ACC112 (cell line): Measurements from ENCODE around the gene KLHDC3.
"Not testable (repeated sequence)": the region's sequence is repeated elsewhere in the genome, so short reads cannot be mapped to it uniquely, and the experiment has no call there.

Experiments
- H2AFZ ChIP-seq: fragments of 200-600 bp; sonication (generic); one replicate; pipeline ENCODE4 v1.6.0; 2017; ENCODE audit warnings: antibody characterized with exemption, low read length; ENCODE audit not compliant: unreplicated experiment
- H3K27ac ChIP-seq: fragments of 200-600 bp; sonication (generic); 2 replicates; pipeline ENCODE4 v1.5.1; 2014; ENCODE audit warnings: low read depth, mild to moderate bottlenecking, antibody characterized with exemption, low read length, moderate library complexity
- H3K27me3 ChIP-seq: fragments of 200-600 bp; sonication (generic); 2 replicates; pipeline ENCODE4 v1.6.1; 2014; ENCODE audit warnings: mild to moderate bottlenecking, antibody characterized with exemption, low read length, moderate library complexity, mixed read lengths; ENCODE audit not compliant: insufficient read depth
- H3K36me3 ChIP-seq: fragments of 200-600 bp; sonication (generic); 2 replicates; pipeline ENCODE4 v1.6.1; 2016; ENCODE audit warnings: mild to moderate bottlenecking, antibody characterized with exemption, low read length, moderate library complexity, mixed read lengths; ENCODE audit not compliant: insufficient read depth
- H3K4me1 ChIP-seq: fragments of 200-600 bp; sonication (generic); one replicate; pipeline ENCODE4 v1.6.1; 2016; ENCODE audit warnings: low read length, mixed read lengths; ENCODE audit not compliant: insufficient read depth, unreplicated experiment, control insufficient read depth
- H3K4me3 ChIP-seq: fragments of 200-600 bp; sonication (generic); 2 replicates; pipeline ENCODE4 v1.5.1; 2014; ENCODE audit warnings: mild to moderate bottlenecking, low read depth, low read length
- H3K79me2 ChIP-seq: fragments of 200-600 bp; sonication (generic); one replicate; pipeline ENCODE4 v1.6.0; 2016; ENCODE audit warnings: low read length; ENCODE audit not compliant: control insufficient read depth, unreplicated experiment, insufficient read depth

Gene KLHDC3

GRCh38 chr6:43040542-43041257, 26.7 kb downstream of the KLHDC3 start:
- no peak overlapping the region for H3K27ac ChIP-seq
- no peaks in the 10 kb centered on the region for H3K36me3 ChIP-seq
- no peaks in the 10 kb centered on the region for H3K79me2 ChIP-seq
- H3K4me1 ChIP-seq: no peaks in the 10 kb centered on the region
- no peak overlapping the region for H2AFZ ChIP-seq
- H3K4me3 ChIP-seq: no peak overlapping the region
- no peaks in the 10 kb centered on the region for H3K27me3 ChIP-seq

- H3K4me3 ChIP-seq, H2AFZ ChIP-seq, H3K36me3 ChIP-seq, H3K79me2 ChIP-seq, H3K4me1 ChIP-seq, H3K27ac ChIP-seq, H3K27me3 ChIP-seq: not testable (repeated sequence)
These were observed 27.4 kb downstream of the KLHDC3 start for GRCh38 chr6:43041475-43041874.

DNA sequence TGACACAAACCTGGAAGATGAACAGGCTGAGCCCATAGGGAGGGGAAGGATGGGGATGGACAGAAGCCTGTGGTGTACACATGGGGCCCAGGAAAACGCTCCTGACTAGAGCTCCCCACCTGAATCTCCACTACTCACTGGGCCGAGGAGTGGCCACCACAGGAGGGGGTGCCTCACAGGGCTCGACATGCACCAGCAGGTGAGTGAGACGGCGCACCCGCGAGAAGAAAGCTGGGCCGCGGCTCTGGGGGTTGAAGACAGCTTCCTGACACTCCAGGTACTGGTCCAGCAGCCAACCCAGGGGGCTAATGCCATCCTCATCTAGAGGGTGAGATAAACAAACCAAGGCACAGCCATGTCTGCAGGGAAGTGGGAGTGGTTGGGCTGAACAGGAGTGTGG, 29.3 kb downstream of the KLHDC3 start:
- Histone ChIP-seq H3K4me1 (no peaks in the 10 kb centered on the region), H3K79me2 (no peaks in the 10 kb centered on the region), H3K27ac (no peak overlapping the region), H3K27me3 (no peaks in the 10 kb centered on the region), H3K4me3 (no peak overlapping the region), H2AFZ (no peak overlapping the region), H3K36me3 (peaks cover 9% of the 10 kb centered on the region; the same call in 1 of the 2 replicates)

GRCh38 chr6:43045371-43045930, 31.4 kb downstream of the KLHDC3 start:
- H2AFZ ChIP-seq: no peak overlapping the region
- H3K36me3 ChIP-seq: peaks cover 15% of the 10 kb centered on the region; the same call in 1 of the 2 replicates
- H3K79me2 ChIP-seq: peaks cover 3% of the 10 kb centered on the region
- H3K4me3 ChIP-seq: no peak overlapping the region
- H3K27ac ChIP-seq: no peak overlapping the region
- no peaks in the 10 kb centered on the region for H3K27me3 ChIP-seq
- H3K4me1 ChIP-seq: no peaks in the 10 kb centered on the region

GRCh38 chr6:43047998-43048397, 33.9 kb downstream of the KLHDC3 start:
- Histone ChIP-seq H3K4me3 (no peak overlapping the region), H3K4me1 (peaks cover 21% of the 10 kb centered on the region), H3K27me3 (no peaks in the 10 kb centered on the region), H3K36me3 (peaks cover 15% of the 10 kb centered on the region; the same call in 1 of the 2 replicates), H3K27ac (no peak overlapping the region), H3K79me2 (peaks cover 23% of the 10 kb centered on the region), H2AFZ (no peak overlapping the region)

GRCh38 chr6:43050981-43051380, 36.9 kb downstream of the KLHDC3 start:
- Histone ChIP-seq H3K27ac (no peak overlapping the region), H3K36me3 (peaks cover 15% of the 10 kb centered on the region; the same call in 1 of the 2 replicates), H2AFZ (no peak overlapping the region), H3K27me3 (no peaks in the 10 kb centered on the region), H3K79me2 (peaks cover 28% of the 10 kb centered on the region), H3K4me1 (peaks cover 26% of the 10 kb centered on the region), H3K4me3 (no peak overlapping the region; the same call in 1 of the 2 replicates)

DNA sequence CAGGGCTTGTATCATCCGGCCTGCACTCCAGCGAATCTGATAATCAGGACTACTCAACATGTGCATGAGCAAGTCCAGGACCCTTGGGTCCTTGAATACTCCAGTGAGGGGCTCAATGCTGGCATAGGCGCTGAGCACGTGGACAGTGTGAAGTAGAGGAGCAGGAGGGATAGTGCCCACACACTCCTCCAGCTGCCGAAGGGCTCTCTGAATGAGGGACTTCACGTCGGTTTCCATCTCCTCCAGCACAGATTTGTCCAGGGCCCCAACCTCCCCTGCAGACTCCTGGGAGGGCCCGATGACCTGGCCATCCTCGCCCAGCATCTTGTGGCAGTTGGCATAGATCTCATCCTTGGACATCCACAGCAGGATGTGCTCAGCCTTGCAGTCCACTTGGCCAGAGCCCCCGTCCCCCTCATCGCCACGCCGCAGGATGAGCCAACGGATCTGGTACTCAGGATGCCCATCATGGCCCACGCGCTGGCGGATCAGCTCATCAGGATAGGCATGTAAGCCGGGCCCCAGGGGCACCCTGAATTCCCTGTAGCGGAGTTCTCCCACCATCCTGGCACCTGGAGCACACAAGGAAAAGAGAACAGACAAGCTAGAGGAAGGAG, 38.3 kb downstream of the KLHDC3 start:
- Histone ChIP-seq H3K36me3 (peaks cover 10% of the 10 kb centered on the region; the same call in 1 of the 2 replicates), H3K27ac (no peak overlapping the region), H3K4me3 (peak overlapping the region; percentile 88), H3K79me2 (peaks cover 28% of the 10 kb centered on the region), H2AFZ (no peak overlapping the region), H3K27me3 (no peaks in the 10 kb centered on the region), H3K4me1 (peaks cover 26% of the 10 kb centered on the region)

GRCh38 chr6:43052842-43053544, 38.9 kb downstream of the KLHDC3 start:
- Histone ChIP-seq H2AFZ (peak overlapping the region; percentile 56), H3K79me2 (peaks cover 30% of the 10 kb centered on the region), H3K4me1 (peaks cover 26% of the 10 kb centered on the region), H3K27me3 (no peaks in the 10 kb centered on the region), H3K4me3 (peak overlapping the region; percentile 88), H3K36me3 (peaks cover 10% of the 10 kb centered on the region; the same call in 1 of the 2 replicates), H3K27ac (peak overlapping the region; percentile 71)

DNA sequence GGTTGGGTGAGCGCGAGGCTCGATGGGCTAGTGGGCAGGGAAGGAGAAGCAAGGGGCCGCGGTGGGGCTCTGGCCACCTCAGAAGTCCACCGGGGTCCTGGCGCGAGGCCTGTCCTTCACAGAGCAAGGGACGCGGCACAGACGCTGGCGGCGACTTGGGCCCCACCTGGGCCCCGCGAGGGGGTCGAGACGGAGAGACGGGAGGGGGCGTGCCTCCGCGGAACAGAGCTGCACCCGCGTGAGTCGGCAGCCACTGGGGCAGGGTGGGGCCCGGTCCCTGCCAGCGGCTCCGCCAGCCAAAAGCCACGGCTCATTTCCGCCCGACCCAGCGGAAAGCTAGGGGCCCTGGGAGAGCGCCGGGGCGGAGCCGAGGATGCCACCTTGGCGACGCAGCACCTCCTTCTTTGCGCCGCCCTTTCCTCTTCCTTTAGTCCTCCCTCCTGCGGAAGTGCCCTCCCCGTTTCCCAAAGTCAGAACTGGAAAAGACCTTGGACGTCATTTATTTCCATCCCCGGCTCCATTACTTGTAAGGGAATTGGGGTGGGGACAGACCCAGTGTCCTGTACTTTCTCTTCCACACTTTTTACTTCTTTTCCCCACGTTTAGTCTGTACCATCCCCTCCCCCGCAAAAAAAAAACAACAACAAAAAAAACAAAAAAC, 39.6 kb downstream of the KLHDC3 start, which contains the start of gene CUL7:
Gene CUL7 (minus strand): TSS at position 307 of the 661 bp plus-strand sequence. CDS start 1,063 bp downstream, outside the sequence.
- Histone ChIP-seq H3K27me3 (no peaks in the 10 kb centered on the region), H2AFZ (peak within 1 kb of the TSS; percentile 64), H3K4me1 (peaks cover 32% of the 10 kb centered on the region), H3K79me2 (peaks cover 37% of the 10 kb centered on the region), H3K36me3 (peaks cover 10% of the 10 kb centered on the region; the same call in 1 of the 2 replicates), H3K27ac (peak within 1 kb of the TSS; percentile 71), H3K4me3 (peak within 1 kb of the TSS; percentile 88)
